Prostate gland (tissue), 2 donors: ENCODE data around the gene NPNT. TPM values are rescaled to one million over a fixed set of nuclear protein-coding genes. Genes with fewer than 3 reads are reported as not detected.

Experiments
- DNase-seq: peaks from one replicate; pipeline ENCODE4 v3.0.0-alpha.2; 2019; ENCODE audit warnings: low spot score
- H3K27ac ChIP-seq, 2 donors: fragments of 200-600 bp; sonication (generic); 2 replicates each; pipeline ENCODE4 v1.5.1; 2017 to 2019
- H3K27me3 ChIP-seq: fragments of 200-600 bp; sonication (generic); replicated peaks from 2 replicates; pipeline ENCODE4 v1.5.1; 2019; ENCODE audit not compliant: insufficient read depth
- H3K36me3 ChIP-seq, 2 donors: fragments of 200-600 bp; sonication (generic); 1 replicate in 1 of 2; 2 replicates in 1 of 2; pipeline versions ENCODE4 v1.5.1 to v1.8.1; 2017 to 2019
- H3K4me1 ChIP-seq: fragments of 200-600 bp; sonication (generic); replicated peaks from 2 replicates; pipeline ENCODE4 v1.5.1; 2019
- H3K4me3 ChIP-seq, 2 donors: fragments of 200-600 bp; sonication (generic); 2 replicates each; pipeline ENCODE4 v1.5.1; 2017 to 2019
- H3K9me3 ChIP-seq: fragments of 200-600 bp; sonication (generic); 2 replicates; pipeline ENCODE4 v1.5.1; 2017
- CTCF ChIP-seq, 4 experiments: fragments of 200-600 bp in 2 of 4; fragments of 450-650 bp in 2 of 4; sonication (generic) in 2 of 4; IDR thresholded peaks; 1 replicate in 3 of 4; 2 replicates in 1 of 4; pipeline ENCODE4 v1.5.1; 2016 to 2019; ENCODE audit warnings: antibody characterized with exemption in 4 of 4, mild to moderate bottlenecking in 2 of 4, moderate library complexity in 2 of 4
- POLR2A ChIP-seq: fragments of 450-650 bp; IDR thresholded peaks from one replicate; pipeline ENCODE4 v1.6.1; 2016; ENCODE audit warnings: antibody characterized with exemption, mild to moderate bottlenecking
- POLR2AphosphoS5 ChIP-seq: sonication (generic); formaldehyde crosslinking; IDR thresholded peaks from one replicate; pipeline ENCODE4 v1.6.1; 2017; ENCODE audit warnings: antibody characterized with exemption
- WGBS: methylation state at CpG from one replicate; pipeline ENCODE4 v1.1.5; 2018; 5-methylcytosine and 5-hydroxymethylcytosine counted together
- intact Hi-C: fragments of 100-400 bp; cut with DNase I; formaldehyde crosslinking; loops from one replicate; pipeline ENCODE4 v1.14.2; 2022
- total RNA-seq, 2 donors: library from RNA; depleted of rRNA; stranded (reverse); fragments of >200 nt; gene quantifications; one replicate each; pipeline ENCODE4 v1.1.0, GENCODE V29; 2016

NPNT gene
- total RNA-seq, 2 donors from 2014 or later, result 25.2 to 53.0 TPM

GRCh38 chr4:105965183-105965800 is 70.0 kb downstream of the NPNT start:
- H3K36me3 ChIP-seq, result no peaks in the 10 kb centered on the region
- no peaks in the 10 kb centered on the region for H3K4me1 ChIP-seq
- intact Hi-C loops, result no loop called here
- H3K9me3 ChIP-seq, result no peaks in the 10 kb centered on the region
- H3K27me3 ChIP-seq, result no peaks in the 10 kb centered on the region
- DNase-seq, result no peak
- no peak overlapping the region for H3K4me3 ChIP-seq
- no peak overlapping the region for H3K27ac ChIP-seq
- TF ChIP-seq POLR2AphosphoS5 (no peak), POLR2A (no peak), CTCF (IDR thresholded peaks at IDR 0.05) (no peak)
- 66% methylated on average over 6 of the region's 6 CpGs for WGBS

GRCh38 chr4:105966051-105966450 is 70.8 kb downstream of the NPNT start:
- Histone ChIP-seq H3K4me3 (no peak overlapping the region), H3K9me3 (no peaks in the 10 kb centered on the region), H3K27me3 (no peaks in the 10 kb centered on the region), H3K4me1 (no peaks in the 10 kb centered on the region), H3K27ac (no peak overlapping the region), H3K36me3 (no peaks in the 10 kb centered on the region)
- TF ChIP-seq CTCF (IDR thresholded peaks at IDR 0.05) (no peak), POLR2AphosphoS5 (no peak), POLR2A (no peak)
- DNase-seq, result no peak
- intact Hi-C loops, result no loop called here

- Histone ChIP-seq H3K4me3 (no peak overlapping the region), H3K36me3 (no peaks in the 10 kb centered on the region), H3K9me3 (no peaks in the 10 kb centered on the region), H3K27me3 (no peaks in the 10 kb centered on the region), H3K4me1 (no peaks in the 10 kb centered on the region), H3K27ac (no peak overlapping the region)
- WGBS, result 60% methylated on average over 10 of the region's 10 CpGs
- intact Hi-C loops, result no loop called here
- DNase-seq, result no peak
- TF ChIP-seq CTCF (IDR thresholded peaks at IDR 0.05), result no peak
- TF ChIP-seq POLR2A, result no peak
- no peak for TF ChIP-seq POLR2AphosphoS5
These were observed 71.9 kb downstream of the NPNT start for GRCh38 chr4:105967058-105967658.

- Histone ChIP-seq H3K4me3 (no peak overlapping the region), H3K4me1 (no peaks in the 10 kb centered on the region), H3K27me3 (no peaks in the 10 kb centered on the region), H3K9me3 (no peaks in the 10 kb centered on the region), H3K36me3 (no peaks in the 10 kb centered on the region), H3K27ac (no peak overlapping the region)
- no peak for DNase-seq
- TF ChIP-seq CTCF (IDR thresholded peaks at IDR 0.05) (no peak), POLR2A (no peak), POLR2AphosphoS5 (no peak)
- intact Hi-C loops, result no loop called here
- 76% methylated on average over 2 of the region's 2 CpGs for whole genome bisulfite sequencing
These were observed 74.3 kb downstream of the NPNT start for GRCh38 chr4:105969575-105969974.

GRCh38 chr4:105970371-105970770 is 75.1 kb downstream of the NPNT start:
- Histone ChIP-seq H3K9me3 (no peaks in the 10 kb centered on the region), H3K36me3 (no peaks in the 10 kb centered on the region), H3K4me1 (no peaks in the 10 kb centered on the region), H3K27me3 (no peaks in the 10 kb centered on the region), H3K27ac (no peak overlapping the region), H3K4me3 (no peak overlapping the region)
- no peak for TF ChIP-seq POLR2A
- no peak for TF ChIP-seq CTCF (IDR thresholded peaks at IDR 0.05)
- DNase-seq, result no peak
- WGBS, result 88% methylated on average over 1 of the region's 1 CpG
- intact Hi-C loops, result no loop called here
